HL-60 (cell line): ENCODE measurements around the gene PBOV1.

ENCODE experiments used
- DNase-seq, 2 experiments: peaks; one replicate each; pipeline ENCODE4 v3.0.0-alpha.2; 2010 to 2020; ENCODE audit warnings: low read depth in 1 of 2, low spot score in 1 of 2
- H3K27ac ChIP-seq: fragments of 250-450 bp; sonication (Bioruptor Pico); replicated peaks from 2 replicates; pipeline ENCODE4 v1.5.1; 2020; ENCODE audit warnings: mild to moderate bottlenecking, moderate library complexity
- H3K27me3 ChIP-seq: fragments of 250-450 bp; sonication (Bioruptor Pico); 2 replicates; pipeline ENCODE4 v1.5.1; 2021; ENCODE audit warnings: mild to moderate bottlenecking, moderate library complexity; ENCODE audit not compliant: insufficient read depth, poor library complexity, severe bottlenecking
- H3K4me3 ChIP-seq: replicated peaks from 2 replicates; pipeline ENCODE4 v1.5.1; 2011; ENCODE audit warnings: mild to moderate bottlenecking, control low read depth, low read length; ENCODE audit not compliant: insufficient read depth
- CTCF ChIP-seq: IDR thresholded peaks from one replicate; pipeline ENCODE4 v1.5.1; 2011; ENCODE audit warnings: low read length, control low read depth, inconsistent platforms; ENCODE audit not compliant: insufficient read depth
- GABPA ChIP-seq: IDR thresholded peaks from 2 replicates; pipeline ENCODE4 v1.6.1; 2012; ENCODE audit warnings: low read depth
- POLR2AphosphoS5 ChIP-seq: IDR thresholded peaks from 2 replicates; pipeline ENCODE4 v1.6.1; 2012; ENCODE audit warnings: low read depth
- SPI1 ChIP-seq: IDR thresholded peaks from 2 replicates; pipeline ENCODE4 v1.6.1; 2012; ENCODE audit warnings: low read depth, mild to moderate bottlenecking, borderline replicate concordance
- TF ChIP-seq, protein P1 (sequence below): IDR thresholded peaks from 2 replicates; pipeline ENCODE4 v1.6.1; 2012; ENCODE audit warnings: low read depth; ENCODE audit not compliant: insufficient replicate concordance

The PBOV1 gene

GRCh38 chr6:138257638-138258040 is 39.3 kb upstream of the PBOV1 start:
- DNase-seq: no peak
- Histone ChIP-seq H3K27me3 (peaks cover 11% of the 10 kb centered on the region), H3K4me3 (no peak overlapping the region), H3K27ac (no peak overlapping the region)
- no peak for TF ChIP-seq POLR2AphosphoS5
- TF ChIP-seq, protein P1, sequence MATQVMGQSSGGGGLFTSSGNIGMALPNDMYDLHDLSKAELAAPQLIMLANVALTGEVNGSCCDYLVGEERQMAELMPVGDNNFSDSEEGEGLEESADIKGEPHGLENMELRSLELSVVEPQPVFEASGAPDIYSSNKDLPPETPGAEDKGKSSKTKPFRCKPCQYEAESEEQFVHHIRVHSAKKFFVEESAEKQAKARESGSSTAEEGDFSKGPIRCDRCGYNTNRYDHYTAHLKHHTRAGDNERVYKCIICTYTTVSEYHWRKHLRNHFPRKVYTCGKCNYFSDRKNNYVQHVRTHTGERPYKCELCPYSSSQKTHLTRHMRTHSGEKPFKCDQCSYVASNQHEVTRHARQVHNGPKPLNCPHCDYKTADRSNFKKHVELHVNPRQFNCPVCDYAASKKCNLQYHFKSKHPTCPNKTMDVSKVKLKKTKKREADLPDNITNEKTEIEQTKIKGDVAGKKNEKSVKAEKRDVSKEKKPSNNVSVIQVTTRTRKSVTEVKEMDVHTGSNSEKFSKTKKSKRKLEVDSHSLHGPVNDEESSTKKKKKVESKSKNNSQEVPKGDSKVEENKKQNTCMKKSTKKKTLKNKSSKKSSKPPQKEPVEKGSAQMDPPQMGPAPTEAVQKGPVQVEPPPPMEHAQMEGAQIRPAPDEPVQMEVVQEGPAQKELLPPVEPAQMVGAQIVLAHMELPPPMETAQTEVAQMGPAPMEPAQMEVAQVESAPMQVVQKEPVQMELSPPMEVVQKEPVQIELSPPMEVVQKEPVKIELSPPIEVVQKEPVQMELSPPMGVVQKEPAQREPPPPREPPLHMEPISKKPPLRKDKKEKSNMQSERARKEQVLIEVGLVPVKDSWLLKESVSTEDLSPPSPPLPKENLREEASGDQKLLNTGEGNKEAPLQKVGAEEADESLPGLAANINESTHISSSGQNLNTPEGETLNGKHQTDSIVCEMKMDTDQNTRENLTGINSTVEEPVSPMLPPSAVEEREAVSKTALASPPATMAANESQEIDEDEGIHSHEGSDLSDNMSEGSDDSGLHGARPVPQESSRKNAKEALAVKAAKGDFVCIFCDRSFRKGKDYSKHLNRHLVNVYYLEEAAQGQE: no peak
- TF ChIP-seq GABPA: no peak
- TF ChIP-seq CTCF: no peak
- no peak for TF ChIP-seq SPI1

DNA sequence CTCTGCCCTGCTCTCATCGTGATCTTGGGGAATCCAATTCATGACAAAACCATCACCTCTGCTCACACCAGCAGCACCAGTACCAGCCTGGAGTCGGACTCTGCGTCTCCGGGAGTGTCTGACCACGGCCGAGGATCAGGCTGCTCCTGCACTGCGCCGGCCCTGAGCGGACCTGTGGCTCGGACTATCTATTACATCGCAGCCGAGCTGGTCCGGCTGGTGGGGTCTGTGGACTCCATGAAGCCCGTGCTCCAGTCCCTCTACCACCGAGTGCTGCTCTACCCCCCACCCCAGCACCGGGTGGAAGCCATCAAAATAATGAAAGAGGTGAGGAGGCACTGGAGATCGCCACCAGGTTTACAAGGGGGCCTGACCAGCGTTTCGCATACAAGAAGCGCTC is 37.2 kb upstream of the PBOV1 start:
- TF ChIP-seq POLR2AphosphoS5 (no peak), CTCF (no peak), SPI1 (no peak), GABPA (no peak)
- TF ChIP-seq, protein P1: no peak
- no peak overlapping the region for H3K4me3 ChIP-seq
- DNase-seq: no peak
- H3K27ac ChIP-seq: no peak overlapping the region
- peaks cover 5% of the 10 kb centered on the region for H3K27me3 ChIP-seq

GRCh38 chr6:138253731-138254130 is 35.4 kb upstream of the PBOV1 start:
- Histone ChIP-seq H3K27me3 (no peaks in the 10 kb centered on the region), H3K4me3 (no peak overlapping the region), H3K27ac (no peak overlapping the region)
- TF ChIP-seq CTCF: no peak
- no peak for TF ChIP-seq GABPA
- no peak for TF ChIP-seq POLR2AphosphoS5
- no peak for TF ChIP-seq SPI1
- TF ChIP-seq, protein P1: no peak
- DNase-seq: no peak
